HFFc6 (cell line): ENCODE data around the gene BEST2. TPM values are rescaled to one million over a fixed set of nuclear protein-coding genes. Genes with fewer than 3 reads are reported as not detected.

ENCODE experiments used
- DNase-seq: peaks from one replicate; pipeline ENCODE4 v3.0.0-alpha.2; 2018
- H3K27ac Mint-ChIP-seq: 2 replicates; pipeline ENCODE4 v1.8.0; 2020; ENCODE audit warnings: mild to moderate bottlenecking, mixed read lengths
- H3K27me3 Mint-ChIP-seq: 2 replicates; pipeline ENCODE4 v1.8.0; 2021; ENCODE audit warnings: mild to moderate bottlenecking, moderate library complexity, mixed read lengths; ENCODE audit not compliant: insufficient read depth
- H3K36me3 Mint-ChIP-seq: 2 replicates; pipeline ENCODE4 v1.8.0; 2021; ENCODE audit warnings: low read depth, mixed read lengths
- H3K4me1 Mint-ChIP-seq: 2 replicates; pipeline ENCODE4 v1.8.0; 2020; ENCODE audit warnings: low read depth, mixed read lengths
- H3K4me3 Mint-ChIP-seq: 2 replicates; pipeline ENCODE4 v1.8.0; 2020; ENCODE audit warnings: mild to moderate bottlenecking, moderate library complexity, mixed read lengths
- H3K9me3 Mint-ChIP-seq: 2 replicates; pipeline ENCODE4 v1.8.0; 2020; ENCODE audit warnings: mild to moderate bottlenecking, mixed read lengths
- CTCF ChIP-seq: fragments of 200-600 bp; sonication (generic); IDR thresholded peaks from 2 replicates; pipeline ENCODE4 v1.5.0; 2021; ENCODE audit warnings: antibody characterized with exemption, mild to moderate bottlenecking
- total RNA-seq, 6 experiments: library from RNA; stranded (reverse); fragmentation: NEBNext Ultra II Directional; extraction: Animal tissue kit (Norgen Biotek cat#: 25700); gene quantifications; 2 replicates in 1 of 6; 3 replicates in 5 of 6; pipeline ENCODE4 v1.2.3, GENCODE V29; 2021

The BEST2 gene
- total RNA-seq, 6 experiments from 2014 or later = not detected

GRCh38 chr19:12767150-12767549, 15.6 kb downstream of the BEST2 start:
- Mint-ChIP-seq H3K36me3 (peaks cover 4% of the 10 kb centered on the region; the same call in 1 of the 2 replicates), H3K9me3 (no peaks in the 10 kb centered on the region), H3K27ac (no peak overlapping the region), H3K4me3 (no peak overlapping the region), H3K4me1 (peaks cover 3% of the 10 kb centered on the region; the same call in 1 of the 2 replicates), H3K27me3 (peaks cover 1% of the 10 kb centered on the region; the same call in 1 of the 2 replicates)
- TF ChIP-seq CTCF = no peak
- no peak for DNase-seq

- Mint-ChIP-seq H3K9me3 (no peaks in the 10 kb centered on the region), H3K4me3 (no peak overlapping the region), H3K27me3 (peaks cover 1% of the 10 kb centered on the region; the same call in 1 of the 2 replicates), H3K4me1 (peaks cover 8% of the 10 kb centered on the region; the same call in 1 of the 2 replicates), H3K36me3 (peaks cover 4% of the 10 kb centered on the region; the same call in 1 of the 2 replicates), H3K27ac (no peak overlapping the region)
- DNase-seq = no peak
- no peak for TF ChIP-seq CTCF
These were observed 16.1 kb downstream of the BEST2 start for GRCh38 chr19:12767666-12768065.

- Mint-ChIP-seq H3K4me1 (peaks cover 28% of the 10 kb centered on the region), H3K27me3 (peaks cover 1% of the 10 kb centered on the region), H3K27ac (no peak overlapping the region), H3K4me3 (no peak overlapping the region), H3K36me3 (no peaks in the 10 kb centered on the region), H3K9me3 (no peaks in the 10 kb centered on the region)
- DNase-seq = no peak
- no peak for TF ChIP-seq CTCF
These were observed 18.1 kb downstream of the BEST2 start for GRCh38 chr19:12769689-12770088.

- Mint-ChIP-seq H3K4me1 (peaks cover 28% of the 10 kb centered on the region), H3K27me3 (peaks cover 1% of the 10 kb centered on the region), H3K36me3 (no peaks in the 10 kb centered on the region), H3K9me3 (no peaks in the 10 kb centered on the region), H3K27ac (no peak overlapping the region), H3K4me3 (no peak overlapping the region)
- DNase-seq = no peak
- no peak for TF ChIP-seq CTCF
These were observed 19.3 kb downstream of the BEST2 start for GRCh38 chr19:12770922-12771321.

- no peaks in the 10 kb centered on the region for H3K36me3 Mint-ChIP-seq
- no peak for DNase-seq
- H3K27ac Mint-ChIP-seq = no peak overlapping the region; the same call in 1 of the 2 replicates
- no peak overlapping the region for H3K4me3 Mint-ChIP-seq
- no peaks in the 10 kb centered on the region for H3K9me3 Mint-ChIP-seq
- H3K27me3 Mint-ChIP-seq = no peaks in the 10 kb centered on the region; the same call in 1 of the 2 replicates
- TF ChIP-seq CTCF = no peak
- H3K4me1 Mint-ChIP-seq = peaks cover 30% of the 10 kb centered on the region
These were observed 20.7 kb downstream of the BEST2 start for GRCh38 chr19:12772323-12772722.

GRCh38 chr19:12773571-12773970, 22.0 kb downstream of the BEST2 start:
- peaks cover 38% of the 10 kb centered on the region for H3K4me1 Mint-ChIP-seq
- no peak for DNase-seq
- H3K4me3 Mint-ChIP-seq = peak overlapping the region; percentile 27
- H3K27ac Mint-ChIP-seq = peak overlapping the region; percentile 50
- no peaks in the 10 kb centered on the region for H3K36me3 Mint-ChIP-seq
- peak; percentile 66 for TF ChIP-seq CTCF
- H3K27me3 Mint-ChIP-seq = no peaks in the 10 kb centered on the region; the same call in 1 of the 2 replicates
- no peaks in the 10 kb centered on the region for H3K9me3 Mint-ChIP-seq
